Nephron (organoid): ENCODE data around the gene PRELID2.

Experiments
- H3K27ac Mint-ChIP-seq, 3 experiments: 2 replicates each; pipeline ENCODE4 v1.8.0; 2020; ENCODE audit warnings: mixed read lengths in 3 of 3, mild to moderate bottlenecking in 2 of 3, moderate library complexity in 1 of 3
- H3K27me3 Mint-ChIP-seq: 2 replicates; pipeline ENCODE4 v1.8.0; 2021; ENCODE audit warnings: low read depth, mild to moderate bottlenecking, moderate library complexity, mixed read lengths
- H3K36me3 Mint-ChIP-seq: 2 replicates; pipeline ENCODE4 v1.8.0; 2020; ENCODE audit warnings: low read depth, mixed read lengths
- H3K4me1 Mint-ChIP-seq: 2 replicates; pipeline ENCODE4 v1.8.0; 2020; ENCODE audit warnings: mixed read lengths
- H3K4me3 Mint-ChIP-seq, 3 experiments: 2 replicates each; pipeline ENCODE4 v1.8.0; 2020; ENCODE audit warnings: mild to moderate bottlenecking in 3 of 3, mixed read lengths in 3 of 3, moderate library complexity in 2 of 3
- H3K9me3 Mint-ChIP-seq: 2 replicates; pipeline ENCODE4 v1.8.0; 2020; ENCODE audit warnings: mixed read lengths
- CTCF ChIP-seq, 3 experiments: fragments of 200-600 bp; sonication (generic); IDR thresholded peaks; one replicate each; pipeline ENCODE4 v1.5.0; 2021; ENCODE audit warnings: antibody characterized with exemption in 3 of 3; ENCODE audit not compliant: unreplicated experiment in 3 of 3

PRELID2 gene

DNA sequence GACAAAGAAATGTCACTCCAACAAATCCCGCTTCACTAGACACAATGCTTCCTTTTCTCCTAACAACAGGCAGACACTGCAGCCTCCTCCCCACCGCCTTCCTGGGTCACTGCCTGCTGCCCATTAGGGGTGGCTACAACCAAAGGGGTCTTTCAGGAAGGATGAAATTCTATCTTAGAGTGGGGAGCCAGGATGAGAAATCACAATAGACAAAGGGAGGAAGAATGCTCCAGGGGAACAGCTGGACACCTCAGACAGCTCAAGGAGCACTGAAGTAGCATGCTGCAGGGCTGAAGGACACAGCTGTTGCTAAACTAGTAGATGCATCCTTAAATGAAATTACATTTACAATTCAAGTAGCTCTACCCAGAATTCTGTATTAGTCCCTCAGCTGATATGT lies 54.2 kb downstream of the PRELID2 start:
- Mint-ChIP-seq H3K9me3 (no peaks in the 10 kb centered on the region), H3K4me1 (peaks cover 19% of the 10 kb centered on the region), H3K27ac (peak overlapping the region; percentile 22 to 71 (median 56)), H3K27me3 (no peaks in the 10 kb centered on the region), H3K36me3 (peaks cover 16% of the 10 kb centered on the region), H3K4me3 (no peak overlapping the region)
- no peak for TF ChIP-seq CTCF (IDR thresholded peaks at IDR 0.05; ENCODE audit: unreplicated experiment in 3 of 3)

- H3K4me3 Mint-ChIP-seq: no peak overlapping the region
- no peak for TF ChIP-seq CTCF (IDR thresholded peaks at IDR 0.05; ENCODE audit: unreplicated experiment in 3 of 3)
- H3K4me1 Mint-ChIP-seq: peaks cover 19% of the 10 kb centered on the region
- no peaks in the 10 kb centered on the region for H3K9me3 Mint-ChIP-seq
- H3K27ac Mint-ChIP-seq: no peak overlapping the region
- no peaks in the 10 kb centered on the region for H3K27me3 Mint-ChIP-seq
- peaks cover 27% of the 10 kb centered on the region for H3K36me3 Mint-ChIP-seq
Observed at GRCh38 chr5:145778144-145778900, 56.8 kb downstream of the PRELID2 start.

DNA sequence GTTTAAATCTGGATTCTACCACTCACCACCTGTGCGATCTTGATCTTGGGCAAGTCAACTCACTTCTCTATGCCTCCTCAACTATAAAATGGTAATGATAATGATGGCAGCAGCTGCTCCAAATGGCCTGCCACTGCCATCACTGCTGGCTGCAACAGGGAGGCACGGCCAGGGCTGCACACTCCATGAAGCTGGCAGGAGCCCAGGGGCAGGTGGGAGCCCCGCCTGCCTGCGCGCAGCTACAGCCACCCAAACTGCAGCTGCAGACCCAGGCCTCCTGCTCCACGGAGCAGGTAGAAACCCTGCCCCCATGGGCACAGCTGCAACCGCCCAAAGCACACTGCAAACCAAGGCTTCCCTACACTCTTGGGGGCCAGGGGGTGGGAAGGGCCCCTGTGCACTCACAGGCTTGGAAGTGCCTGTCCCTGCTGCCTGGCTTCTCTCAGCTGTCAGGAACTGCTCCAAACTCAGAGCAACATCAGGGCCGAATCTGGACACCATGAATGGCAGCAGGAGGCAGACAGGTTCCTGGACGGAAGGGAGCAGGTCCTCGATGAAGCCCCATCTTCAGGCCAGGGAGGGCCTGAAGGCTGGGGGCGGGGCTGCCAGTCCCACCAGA lies 57.6 kb downstream of the PRELID2 start:
- H3K4me1 Mint-ChIP-seq: peaks cover 16% of the 10 kb centered on the region
- no peak for TF ChIP-seq CTCF (IDR thresholded peaks at IDR 0.05; ENCODE audit: unreplicated experiment in 3 of 3)
- H3K27ac Mint-ChIP-seq: no peak overlapping the region
- H3K9me3 Mint-ChIP-seq: no peaks in the 10 kb centered on the region
- H3K27me3 Mint-ChIP-seq: no peaks in the 10 kb centered on the region
- H3K36me3 Mint-ChIP-seq: peaks cover 26% of the 10 kb centered on the region
- H3K4me3 Mint-ChIP-seq: no peak overlapping the region

DNA sequence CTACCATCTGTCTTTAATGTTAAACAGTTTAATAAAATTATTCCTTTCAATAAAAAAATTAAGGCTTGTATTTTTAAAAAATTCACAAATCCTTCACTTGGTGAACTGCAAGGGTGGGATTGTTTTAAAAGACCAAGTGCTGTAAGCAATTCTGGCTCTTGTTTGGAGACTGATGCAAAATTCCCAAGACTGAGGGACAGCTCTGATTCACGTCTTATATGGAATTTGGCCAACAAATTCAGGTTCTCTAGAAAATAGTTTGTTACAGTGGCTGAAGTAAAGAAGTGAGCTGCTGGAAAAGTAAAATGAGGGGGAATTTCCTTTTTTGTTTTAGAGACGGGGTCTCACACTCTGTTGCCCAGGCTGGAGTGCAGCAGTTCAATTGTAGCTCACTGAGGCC lies 58.3 kb downstream of the PRELID2 start:
- Mint-ChIP-seq H3K4me3 (no peak overlapping the region), H3K27me3 (no peaks in the 10 kb centered on the region), H3K4me1 (peaks cover 14% of the 10 kb centered on the region), H3K36me3 (peaks cover 24% of the 10 kb centered on the region), H3K9me3 (no peaks in the 10 kb centered on the region), H3K27ac (peak overlapping the region in 1 of 3 experiments; percentile 37)
- no peak for TF ChIP-seq CTCF (IDR thresholded peaks at IDR 0.05; ENCODE audit: unreplicated experiment in 3 of 3)

DNA sequence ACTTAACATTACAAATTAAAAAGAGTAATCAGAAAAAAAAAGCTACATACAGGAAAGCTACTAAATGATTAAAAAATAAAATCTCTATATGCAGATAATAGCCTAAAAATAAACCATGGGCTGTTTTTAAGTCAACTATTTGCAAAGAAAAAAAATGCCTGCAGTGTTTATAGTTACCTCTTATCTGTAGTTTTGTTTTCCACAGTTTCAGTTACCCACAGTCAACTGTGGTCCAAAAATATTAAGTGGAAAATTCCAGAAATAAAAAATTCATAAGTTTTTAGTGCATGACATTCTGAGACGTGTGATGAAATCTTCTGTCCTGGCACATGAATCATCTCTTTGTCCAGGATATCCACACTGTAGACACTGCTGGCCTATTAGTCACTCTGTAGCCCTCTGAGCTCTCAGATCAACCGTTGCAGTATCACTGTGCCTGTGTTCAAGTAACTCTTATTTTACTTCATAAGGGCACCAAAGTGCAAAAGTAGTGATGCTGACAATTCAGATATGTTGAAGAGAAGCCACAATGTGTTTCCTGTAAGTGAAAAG lies 59.2 kb downstream of the PRELID2 start:
- H3K36me3 Mint-ChIP-seq: peaks cover 27% of the 10 kb centered on the region
- no peak for TF ChIP-seq CTCF (IDR thresholded peaks at IDR 0.05; ENCODE audit: unreplicated experiment in 3 of 3)
- no peaks in the 10 kb centered on the region for H3K9me3 Mint-ChIP-seq
- peaks cover 8% of the 10 kb centered on the region for H3K4me1 Mint-ChIP-seq
- H3K27me3 Mint-ChIP-seq: no peaks in the 10 kb centered on the region
- peak overlapping the region in 1 of 3 experiments; percentile 37 for H3K27ac Mint-ChIP-seq
- no peak overlapping the region for H3K4me3 Mint-ChIP-seq
